SK-N-SH (cell line): ENCODE measurements around the gene NEK7. TPM values are rescaled to one million over a fixed set of nuclear protein-coding genes. Genes with fewer than 3 reads are reported as not detected.

Experiments used
- CTCF ChIA-PET: fragments of 300-600, 350-600 bp; formaldehyde crosslinking; extraction: SDS; loops from one replicate; lab custom pipeline; 2021; lab: Yijun Ruan, JAX
- POLR2A ChIA-PET: fragments of 350-600 bp; sonication (Branson Sonifier 250); formaldehyde crosslinking; extraction: SDS; loops from one replicate; lab custom pipeline; 2020; ENCODE audit warnings: antibody characterized with exemption, inconsistent platforms; lab: Yijun Ruan, JAX
- DNase-seq: peaks from one replicate; pipeline ENCODE4 v3.0.0; 2012
- H2AFZ ChIP-seq: fragments of 200-600 bp; sonication (generic); 2 replicates; pipeline ENCODE4 v1.8.1; 2016; ENCODE audit warnings: antibody characterized with exemption, mild to moderate bottlenecking, low read depth
- H3F3A ChIP-seq: fragments of 200-600 bp; sonication (generic); replicated peaks from 2 replicates; pipeline ENCODE3; 2016; ENCODE audit warnings: antibody characterized with exemption, mild to moderate bottlenecking; ENCODE audit not compliant: insufficient read depth
- H3K27ac ChIP-seq, 2 experiments: fragments of 200-500 bp in 1 of 2; fragments of 200-600 bp in 1 of 2; sonication (Bioruptor generic) in 1 of 2; sonication (generic), shearing (Covaris generic) in 1 of 2; 2 replicates each; pipeline versions ENCODE4 v1.5.1 to v1.6.1; 2014 to 2016; ENCODE audit warnings: low read depth in 2 of 2, inconsistent platforms in 1 of 2, low read length in 1 of 2, mild to moderate bottlenecking in 1 of 2, mixed read lengths in 1 of 2
- H3K27me3 ChIP-seq: fragments of 200-600 bp; sonication (generic), shearing (Covaris generic); 2 replicates; pipeline ENCODE4 v1.6.1; 2016; ENCODE audit warnings: mixed run types; ENCODE audit not compliant: insufficient read depth
- H3K36me3 ChIP-seq, 2 experiments: fragments of 200-500 bp in 1 of 2; fragments of 200-600 bp in 1 of 2; sonication (Bioruptor generic) in 1 of 2; sonication (generic) in 1 of 2; replicated peaks in 1 of 2; 2 replicates each; pipeline versions ENCODE3 to v1.5.1; 2014 to 2016; ENCODE audit warnings: low read length in 1 of 2, mild to moderate bottlenecking in 1 of 2; ENCODE audit not compliant: insufficient read depth in 2 of 2, control insufficient read depth in 1 of 2
- H3K4me1 ChIP-seq, 2 experiments: fragments of 200-500 bp in 1 of 2; fragments of 200-600 bp in 1 of 2; sonication (Bioruptor generic) in 1 of 2; sonication (generic), shearing (Covaris generic) in 1 of 2; 2 replicates each; pipeline versions ENCODE4 v1.5.1 to v1.6.1; 2014 to 2016; ENCODE audit warnings: low read depth in 1 of 2, low read length in 1 of 2, mixed run types in 1 of 2; ENCODE audit not compliant: insufficient read depth in 2 of 2, control insufficient read depth in 1 of 2
- H3K4me2 ChIP-seq: fragments of 200-600 bp; sonication (generic), shearing (Covaris generic); 2 replicates; pipeline ENCODE4 v1.6.1; 2017; ENCODE audit warnings: mixed run types
- H3K4me3 ChIP-seq, 2 experiments: fragments of 200-500 bp in 1 of 2; fragments of 200-600 bp in 1 of 2; sonication (Bioruptor generic) in 1 of 2; sonication (generic), shearing (Covaris generic) in 1 of 2; 2 replicates each; pipeline versions ENCODE4 v1.5.1 to v1.8.1; 2014 to 2016; ENCODE audit warnings: low read depth in 2 of 2, inconsistent platforms in 1 of 2, low read length in 1 of 2, mild to moderate bottlenecking in 1 of 2, mixed read lengths in 1 of 2, moderate library complexity in 1 of 2
- H3K79me2 ChIP-seq: fragments of 200-600 bp; sonication (generic); 2 replicates; pipeline ENCODE4 v1.8.1; 2017; ENCODE audit warnings: mild to moderate bottlenecking; ENCODE audit not compliant: insufficient read depth
- H3K9ac ChIP-seq: fragments of 200-600 bp; sonication (generic); 2 replicates; pipeline ENCODE4 v1.6.1; 2017; ENCODE audit warnings: mixed run types
- H3K9me2 ChIP-seq: fragments of 200-600 bp; sonication (generic); 2 replicates; pipeline ENCODE4 v1.6.1; 2017; ENCODE audit warnings: mixed run types
- H3K9me3 ChIP-seq: fragments of 200-600 bp; sonication (generic); 2 replicates; pipeline ENCODE4 v1.6.1; 2017; ENCODE audit warnings: mixed run types, mild to moderate bottlenecking, moderate library complexity
- H4K20me1 ChIP-seq: fragments of 200-600 bp; sonication (generic); 2 replicates; pipeline ENCODE4 v1.6.1; 2017; ENCODE audit warnings: mild to moderate bottlenecking, mixed run types; ENCODE audit not compliant: insufficient read depth
- ELF1 ChIP-seq: IDR thresholded peaks from 2 replicates; pipeline ENCODE4 v1.4.0; 2012
- EP300 ChIP-seq, 2 experiments: IDR thresholded peaks; 2 replicates each; pipeline versions ENCODE4 v1.4.0 to v1.6.1; 2012; ENCODE audit warnings: borderline replicate concordance in 1 of 2, low read depth in 1 of 2, low read length in 1 of 2
- EZH2phosphoT487 ChIP-seq: fragments of 200-600 bp; sonication (generic); IDR thresholded peaks from 2 replicates; pipeline ENCODE4 v1.6.1; 2017; ENCODE audit warnings: low read depth, mixed run types, mild to moderate bottlenecking, antibody characterized with exemption, moderate library complexity, borderline replicate concordance
- FOXJ3 ChIP-seq: sonication (generic); formaldehyde crosslinking; IDR thresholded peaks from 2 replicates; pipeline ENCODE4 v1.5.1; 2020; ENCODE audit warnings: mild to moderate bottlenecking, missing genetic modification reagents
- GABPA ChIP-seq: IDR thresholded peaks from 2 replicates; pipeline ENCODE4 v1.4.0; 2012; ENCODE audit warnings: low read depth, mild to moderate bottlenecking
- JUND ChIP-seq: IDR thresholded peaks from 2 replicates; pipeline ENCODE4 v1.4.0; 2012
- MEF2A ChIP-seq: IDR thresholded peaks from 2 replicates; pipeline ENCODE4 v1.4.0; 2012; ENCODE audit warnings: low read depth, borderline replicate concordance
- MXI1 ChIP-seq: IDR thresholded peaks from 2 replicates; pipeline ENCODE4 v1.6.1; 2012; ENCODE audit warnings: mild to moderate bottlenecking, low read depth, low read length, improper control_type of control experiment
- RAD21 ChIP-seq: IDR thresholded peaks from 2 replicates; pipeline ENCODE4 v1.6.1; 2012; ENCODE audit warnings: mild to moderate bottlenecking, low read length
- SIN3A ChIP-seq: IDR thresholded peaks from 2 replicates; pipeline ENCODE4 v1.6.1; 2012; ENCODE audit warnings: low read depth, mild to moderate bottlenecking, low read length, moderate library complexity, borderline replicate concordance
- TAF1 ChIP-seq: IDR thresholded peaks from 2 replicates; pipeline ENCODE4 v1.6.1; 2012; ENCODE audit warnings: low read depth, mild to moderate bottlenecking, low read length, moderate library complexity, borderline replicate concordance
- TCF12 ChIP-seq: IDR thresholded peaks from 2 replicates; pipeline ENCODE4 v1.4.0; 2012
- YY1 ChIP-seq: IDR thresholded peaks from 2 replicates; pipeline ENCODE4 v1.4.0; 2012; ENCODE audit warnings: low read depth, mild to moderate bottlenecking
- WGBS: methylation state at CpG from one replicate; pipeline ENCODE4 v1.1.6; 2017; ENCODE audit warnings: low lambda C conversion rate; 5-methylcytosine and 5-hydroxymethylcytosine counted together
- polyA plus RNA-seq, 3 experiments: library from polyadenylated mRNA; depleted of rRNA; stranded (reverse); fragments of >200 nt; gene quantifications; 2 replicates each; pipeline ENCODE4 v1.2.3, GENCODE V29; 2012
- TF ChIP-seq, protein P1 (sequence below): IDR thresholded peaks from 2 replicates; pipeline ENCODE4; 2012
- TF ChIP-seq, protein P2 (sequence below): IDR thresholded peaks from 2 replicates; pipeline ENCODE4 v1.4.0; 2012; ENCODE audit warnings: low read depth, borderline replicate concordance

The NEK7 gene
- polyA plus RNA-seq, 1 of the 3 experiments (the other 2 are of a cell fraction): 85.8 TPM

GRCh38 chr1:198337886-198338285, 181.1 kb downstream of the NEK7 start:
- H3F3A ChIP-seq: no peaks in the 10 kb centered on the region
- no peaks in the 10 kb centered on the region for H4K20me1 ChIP-seq
- H3K27ac ChIP-seq: no peak overlapping the region
- no peaks in the 10 kb centered on the region for H3K27me3 ChIP-seq
- TF ChIP-seq, protein P1, sequence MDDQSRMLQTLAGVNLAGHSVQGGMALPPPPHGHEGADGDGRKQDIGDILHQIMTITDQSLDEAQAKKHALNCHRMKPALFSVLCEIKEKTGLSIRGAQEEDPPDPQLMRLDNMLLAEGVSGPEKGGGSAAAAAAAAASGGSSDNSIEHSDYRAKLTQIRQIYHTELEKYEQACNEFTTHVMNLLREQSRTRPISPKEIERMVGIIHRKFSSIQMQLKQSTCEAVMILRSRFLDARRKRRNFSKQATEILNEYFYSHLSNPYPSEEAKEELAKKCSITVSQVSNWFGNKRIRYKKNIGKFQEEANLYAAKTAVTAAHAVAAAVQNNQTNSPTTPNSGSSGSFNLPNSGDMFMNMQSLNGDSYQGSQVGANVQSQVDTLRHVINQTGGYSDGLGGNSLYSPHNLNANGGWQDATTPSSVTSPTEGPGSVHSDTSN: no peak
- TF ChIP-seq FOXJ3 (no peak), MXI1 (no peak), TCF12 (no peak), YY1 (no peak), JUND (no peak), EP300 (IDR thresholded peaks at IDR 0.05; ENCODE audit: borderline replicate concordance in 1 of 2, low read depth in 1 of 2, low read length in 1 of 2) (no peak), SIN3A (no peak), GABPA (no peak), ELF1 (no peak), MEF2A (no peak), RAD21 (no peak), TAF1 (no peak), EZH2phosphoT487 (no peak)
- TF ChIP-seq, protein P2, sequence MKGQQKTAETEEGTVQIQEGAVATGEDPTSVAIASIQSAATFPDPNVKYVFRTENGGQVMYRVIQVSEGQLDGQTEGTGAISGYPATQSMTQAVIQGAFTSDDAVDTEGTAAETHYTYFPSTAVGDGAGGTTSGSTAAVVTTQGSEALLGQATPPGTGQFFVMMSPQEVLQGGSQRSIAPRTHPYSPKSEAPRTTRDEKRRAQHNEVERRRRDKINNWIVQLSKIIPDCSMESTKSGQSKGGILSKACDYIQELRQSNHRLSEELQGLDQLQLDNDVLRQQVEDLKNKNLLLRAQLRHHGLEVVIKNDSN: no peak
- no peak overlapping the region for H2AFZ ChIP-seq
- no peaks in the 10 kb centered on the region for H3K9me2 ChIP-seq
- CTCF ChIA-PET: interaction anchor here (0.6 kb wide), 1 partner anchor 11 kb away, joined by 3 read pairs; no protein-coding TSS in a partner anchor
- H3K9me3 ChIP-seq: no peaks in the 10 kb centered on the region
- no peak overlapping the region for H3K4me3 ChIP-seq
- H3K4me1 ChIP-seq: no peaks in the 10 kb centered on the region
- DNase-seq: no peak
- H3K4me2 ChIP-seq: no peak overlapping the region
- H3K79me2 ChIP-seq: no peaks in the 10 kb centered on the region
- H3K9ac ChIP-seq: no peak overlapping the region
- no peaks in the 10 kb centered on the region for H3K36me3 ChIP-seq
- POLR2A ChIA-PET: no interaction called here

- H3F3A ChIP-seq: no peaks in the 10 kb centered on the region
- H3K4me1 ChIP-seq: peaks cover 0 to 3% of the 10 kb centered on the region in 2 experiments; a peak in 1 of 4 replicates
- H3K9me2 ChIP-seq: no peaks in the 10 kb centered on the region
- H4K20me1 ChIP-seq: no peaks in the 10 kb centered on the region
- ChIA-PET POLR2A (no interaction called here), CTCF (no interaction called here)
- no peak for TF ChIP-seq EZH2phosphoT487
- no peak for TF ChIP-seq TCF12
- TF ChIP-seq GABPA: no peak
- no peak overlapping the region for H3K27ac ChIP-seq
- no peak overlapping the region for H3K4me2 ChIP-seq
- H3K36me3 ChIP-seq: no peaks in the 10 kb centered on the region
- H3K79me2 ChIP-seq: no peaks in the 10 kb centered on the region
- WGBS: 86% methylated on average over 1 of the region's 1 CpG
- H3K27me3 ChIP-seq: no peaks in the 10 kb centered on the region
- H3K9ac ChIP-seq: no peak overlapping the region
- no peak for DNase-seq
- no peak overlapping the region for H2AFZ ChIP-seq
- H3K4me3 ChIP-seq: no peak overlapping the region
- H3K9me3 ChIP-seq: no peaks in the 10 kb centered on the region
Observed at GRCh38 chr1:198340139-198340538, 183.3 kb downstream of the NEK7 start.
